ENCODE results near the gene TXNDC5. TPM values are rescaled to one million over a fixed set of nuclear protein-coding genes. Genes with fewer than 3 reads are reported as not detected.

The TXNDC5 gene
- polyA plus RNA-seq, 1 experiment = 253 TPM

DNA sequence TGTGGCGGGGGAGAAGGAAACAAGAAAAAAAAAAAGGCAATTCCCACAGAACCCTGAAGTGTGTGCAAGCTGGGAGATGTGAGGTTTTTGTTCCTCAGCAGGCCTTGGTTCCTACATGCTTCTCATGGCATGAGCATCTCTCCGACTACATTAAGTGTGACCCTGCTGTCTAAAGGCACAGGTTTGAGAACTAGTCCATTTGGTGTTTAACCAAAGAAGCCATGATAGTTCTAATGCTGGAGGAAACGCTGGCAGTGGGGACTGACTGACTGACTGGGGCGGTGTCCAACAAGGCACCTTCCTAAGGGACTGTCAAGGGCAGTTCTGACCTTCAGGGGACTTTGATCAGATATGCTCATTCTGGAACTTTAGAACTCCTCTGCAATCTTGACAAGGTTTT, 3.8 kb downstream of the TXNDC5 start:
- DNase-seq (ENCODE audit: low read depth) = no peak
- ChIA-PET CTCF (no interaction called here), POLR2A (no interaction called here)
- no peak overlapping the region for H3K4me3 ChIP-seq (ENCODE audit: low read depth, low read length)
- peaks cover 10% of the 10 kb centered on the region for H3K36me3 ChIP-seq (ENCODE audit: control insufficient read depth, insufficient read depth, low read length)
- TF ChIP-seq, protein P1, sequence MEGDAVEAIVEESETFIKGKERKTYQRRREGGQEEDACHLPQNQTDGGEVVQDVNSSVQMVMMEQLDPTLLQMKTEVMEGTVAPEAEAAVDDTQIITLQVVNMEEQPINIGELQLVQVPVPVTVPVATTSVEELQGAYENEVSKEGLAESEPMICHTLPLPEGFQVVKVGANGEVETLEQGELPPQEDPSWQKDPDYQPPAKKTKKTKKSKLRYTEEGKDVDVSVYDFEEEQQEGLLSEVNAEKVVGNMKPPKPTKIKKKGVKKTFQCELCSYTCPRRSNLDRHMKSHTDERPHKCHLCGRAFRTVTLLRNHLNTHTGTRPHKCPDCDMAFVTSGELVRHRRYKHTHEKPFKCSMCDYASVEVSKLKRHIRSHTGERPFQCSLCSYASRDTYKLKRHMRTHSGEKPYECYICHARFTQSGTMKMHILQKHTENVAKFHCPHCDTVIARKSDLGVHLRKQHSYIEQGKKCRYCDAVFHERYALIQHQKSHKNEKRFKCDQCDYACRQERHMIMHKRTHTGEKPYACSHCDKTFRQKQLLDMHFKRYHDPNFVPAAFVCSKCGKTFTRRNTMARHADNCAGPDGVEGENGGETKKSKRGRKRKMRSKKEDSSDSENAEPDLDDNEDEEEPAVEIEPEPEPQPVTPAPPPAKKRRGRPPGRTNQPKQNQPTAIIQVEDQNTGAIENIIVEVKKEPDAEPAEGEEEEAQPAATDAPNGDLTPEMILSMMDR (IDR thresholded peaks at IDR 0.05; ENCODE audit: insufficient read depth, low read depth, low read length) = no peak
- H3K27me3 ChIP-seq (ENCODE audit: control insufficient read depth, insufficient read depth, low read length) = no peaks in the 10 kb centered on the region

- DNase-seq (ENCODE audit: low read depth) = no peak
- CTCF ChIA-PET = no interaction called here
- POLR2A ChIA-PET = no interaction called here
These were observed 5.2 kb downstream of the TXNDC5 start for GRCh38 chr6:7905416-7905815.

GRCh38 chr6:7904654-7905319, 5.8 kb downstream of the TXNDC5 start:
- no peaks in the 10 kb centered on the region for H3K27me3 ChIP-seq (ENCODE audit: control insufficient read depth, insufficient read depth, low read length)
- H3K36me3 ChIP-seq (ENCODE audit: control insufficient read depth, insufficient read depth, low read length) = peaks cover 14% of the 10 kb centered on the region
- no peak overlapping the region for H3K4me3 ChIP-seq (ENCODE audit: low read depth, low read length)
- TF ChIP-seq, protein P1 (IDR thresholded peaks at IDR 0.05; ENCODE audit: insufficient read depth, low read depth, low read length) = no peak
- ChIA-PET POLR2A (no interaction called here), CTCF (no interaction called here)
- no peak for DNase-seq (ENCODE audit: low read depth)

More at GRCh38 chr6:7905416-7905815, 5.2 kb downstream of the TXNDC5 start:
- H3K4me3 ChIP-seq (ENCODE audit: low read depth, low read length) = no peak overlapping the region
- TF ChIP-seq, protein P1 (IDR thresholded peaks at IDR 0.05; ENCODE audit: insufficient read depth, low read depth, low read length) = no peak
- peaks cover 14% of the 10 kb centered on the region for H3K36me3 ChIP-seq (ENCODE audit: control insufficient read depth, insufficient read depth, low read length)
- H3K27me3 ChIP-seq (ENCODE audit: control insufficient read depth, insufficient read depth, low read length) = no peaks in the 10 kb centered on the region

DNA sequence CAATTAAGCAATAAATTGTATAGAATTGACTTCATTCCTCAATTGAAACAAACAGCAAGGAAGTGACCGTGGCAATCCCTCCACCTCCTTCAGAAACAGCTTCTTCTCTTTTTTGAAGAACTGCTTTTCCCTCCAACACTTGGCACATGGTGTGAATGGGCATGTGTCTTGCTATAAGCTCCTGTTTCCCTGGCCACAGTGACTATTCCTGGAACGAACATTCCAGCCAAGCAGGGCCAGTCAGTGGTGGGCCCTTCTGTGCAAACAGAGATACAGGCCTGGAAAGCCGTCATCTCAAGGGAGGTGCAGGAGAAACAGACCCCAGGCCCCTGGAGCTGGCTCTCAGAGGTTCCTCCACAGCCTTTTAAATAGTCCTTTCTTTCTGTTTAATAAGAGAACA, 6.9 kb downstream of the TXNDC5 start:
- Histone ChIP-seq H3K4me3 (ENCODE audit: low read depth, low read length) (no peak overlapping the region), H3K27me3 (ENCODE audit: control insufficient read depth, insufficient read depth, low read length) (no peaks in the 10 kb centered on the region), H3K36me3 (ENCODE audit: control insufficient read depth, insufficient read depth, low read length) (peaks cover 17% of the 10 kb centered on the region)
- TF ChIP-seq, protein P1 (IDR thresholded peaks at IDR 0.05; ENCODE audit: insufficient read depth, low read depth, low read length) = no peak
- POLR2A ChIA-PET = no interaction called here
- no peak for DNase-seq (ENCODE audit: low read depth)
- CTCF ChIA-PET = interaction anchor here (0.8 kb wide), 2 partner anchors 9 to 188 kb away, joined by 3 read pairs; no protein-coding TSS in a partner anchor

DNA sequence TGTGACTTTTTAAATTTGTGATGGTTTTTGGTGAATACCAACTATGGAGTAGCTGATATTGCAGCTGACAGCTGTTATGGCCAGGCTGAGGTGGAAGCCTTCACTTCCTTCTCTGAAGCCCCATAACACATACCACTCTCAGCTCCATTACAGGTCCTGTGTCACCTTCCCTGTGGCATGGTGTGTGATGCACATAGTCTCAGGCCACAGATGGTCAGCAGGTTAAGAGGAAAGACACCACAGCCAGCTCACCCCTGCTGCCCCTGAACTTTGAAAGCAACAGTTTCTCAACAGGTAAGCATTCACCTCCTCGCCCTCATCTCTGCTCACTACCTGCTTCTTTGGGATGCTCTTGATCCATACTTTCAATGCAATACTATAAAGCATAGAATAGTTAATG, 7.7 kb downstream of the TXNDC5 start:
- CTCF ChIA-PET = interaction anchor here (0.8 kb wide), 2 partner anchors 8 to 187 kb away, joined by 3 read pairs; no protein-coding TSS in a partner anchor
- Histone ChIP-seq H3K27me3 (ENCODE audit: control insufficient read depth, insufficient read depth, low read length) (no peaks in the 10 kb centered on the region), H3K4me3 (ENCODE audit: low read depth, low read length) (no peak overlapping the region), H3K36me3 (ENCODE audit: control insufficient read depth, insufficient read depth, low read length) (peaks cover 21% of the 10 kb centered on the region)
- no peak for DNase-seq (ENCODE audit: low read depth)
- POLR2A ChIA-PET = no interaction called here
- TF ChIP-seq, protein P1 (IDR thresholded peaks at IDR 0.05; ENCODE audit: insufficient read depth, low read depth, low read length) = no peak

Measured in BJ (cell line).